Hepatocyte (in vitro differentiated cells): ENCODE results near the gene SMIM22. TPM values are rescaled to one million over a fixed set of nuclear protein-coding genes. Genes with fewer than 3 reads are reported as not detected.

Experiments used
- DNase-seq: peaks from one replicate; pipeline ENCODE4 v3.0.0-alpha.2; 2016; ENCODE audit warnings: low spot score
- H2AFZ ChIP-seq: fragments of 200-600 bp; sonication (generic); 2 replicates; pipeline ENCODE4 v1.6.0; 2016; ENCODE audit warnings: antibody characterized with exemption, mild to moderate bottlenecking
- H3K27ac ChIP-seq: fragments of 200-600 bp; sonication (generic); 2 replicates; pipeline ENCODE4 v1.5.1; 2016; ENCODE audit warnings: mild to moderate bottlenecking
- H3K27me3 ChIP-seq: fragments of 200-600 bp; sonication (generic); 2 replicates; pipeline ENCODE4 v1.6.1; 2016
- H3K36me3 ChIP-seq: fragments of 200-600 bp; sonication (generic); replicated peaks from 2 replicates; pipeline ENCODE4 v1.5.1; 2016; ENCODE audit warnings: low read depth; ENCODE audit not compliant: insufficient read depth
- H3K4me1 ChIP-seq: fragments of 200-600 bp; sonication (generic); 2 replicates; pipeline ENCODE4 v1.5.1; 2016; ENCODE audit warnings: mild to moderate bottlenecking, moderate library complexity; ENCODE audit not compliant: insufficient read depth
- H3K4me2 ChIP-seq: fragments of 200-600 bp; sonication (generic); 2 replicates; pipeline ENCODE4 v1.6.0; 2016
- H3K4me3 ChIP-seq: fragments of 200-600 bp; sonication (generic); 2 replicates; pipeline ENCODE4 v1.5.1; 2016; ENCODE audit warnings: mild to moderate bottlenecking
- H3K79me2 ChIP-seq: fragments of 200-600 bp; sonication (generic); 2 replicates; pipeline ENCODE4 v1.6.0; 2017; ENCODE audit warnings: mild to moderate bottlenecking
- H3K9me2 ChIP-seq: fragments of 200-600 bp; sonication (generic); replicated peaks from 2 replicates; pipeline ENCODE4 v1.6.0; 2017; ENCODE audit warnings: mild to moderate bottlenecking; ENCODE audit not compliant: insufficient read depth
- H3K9me3 ChIP-seq: fragments of 200-600 bp; sonication (generic); 2 replicates; pipeline ENCODE4 v1.5.1; 2016; ENCODE audit warnings: low read depth, mild to moderate bottlenecking
- H4K20me1 ChIP-seq: fragments of 200-600 bp; sonication (generic); 2 replicates; pipeline ENCODE4 v1.6.0; 2016; ENCODE audit warnings: mild to moderate bottlenecking; ENCODE audit not compliant: insufficient read depth, poor library complexity, severe bottlenecking
- EZH2 ChIP-seq: fragments of 200-600 bp; sonication (generic); IDR thresholded peaks from 2 replicates; pipeline ENCODE4 v1.6.1; 2016; ENCODE audit warnings: antibody characterized with exemption, mild to moderate bottlenecking, borderline replicate concordance
- EZH2phosphoT487 ChIP-seq: fragments of 200-600 bp; sonication (generic); IDR thresholded peaks from one replicate; pipeline ENCODE4 v1.6.1; 2018; ENCODE audit warnings: antibody characterized with exemption, mild to moderate bottlenecking, low read depth, moderate library complexity; ENCODE audit not compliant: unreplicated experiment, severe bottlenecking
- WGBS: methylation state at CpG from one replicate; pipeline ENCODE4 v1.1.6; 2016; ENCODE audit warnings: low lambda C conversion rate; ENCODE audit errors: missing lambda C conversion rate; 5-methylcytosine and 5-hydroxymethylcytosine counted together
- polyA plus RNA-seq: library from polyadenylated mRNA; unstranded; fragments of >200 nt; fragmentation: Nextera tagmentation; extraction: Ambion mirVana; gene quantifications from 2 replicates; pipeline ENCODE4 v1.2.1, GENCODE V29; 2016
- total RNA-seq: library from RNA; depleted of rRNA; stranded (reverse); fragments of >200 nt; gene quantifications from 2 replicates; pipeline ENCODE4 v1.2.3, GENCODE V29; 2014
- TF ChIP-seq, protein P1 (sequence below): fragments of 200-600 bp; sonication (generic); IDR thresholded peaks from 2 replicates; pipeline ENCODE4 v1.5.1; 2016; ENCODE audit warnings: antibody characterized with exemption, mild to moderate bottlenecking; ENCODE audit not compliant: poor library complexity

Gene SMIM22
- total and polyA plus RNA-seq, 2 experiments from 2014 or later = 15.1 TPM; not detected in 1

DNA sequence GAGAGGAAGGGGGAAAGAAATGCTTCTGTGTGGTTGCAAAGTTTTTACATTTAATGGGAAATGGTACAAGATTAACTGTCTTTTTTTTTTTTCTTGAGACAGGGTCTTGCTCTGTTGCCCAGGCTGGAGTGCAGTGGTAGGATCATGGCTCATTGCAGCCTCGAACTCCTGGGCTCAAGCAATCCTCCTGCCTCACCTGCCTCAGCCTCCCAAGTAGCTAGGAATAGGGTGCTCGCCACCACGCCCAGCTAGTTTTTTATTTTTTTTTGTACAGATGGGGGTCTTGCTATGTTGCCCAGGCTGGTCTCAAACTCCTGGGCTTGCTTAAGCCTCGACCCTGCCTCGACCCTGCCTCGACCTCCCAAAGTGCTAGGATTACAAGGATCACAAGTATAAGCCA is 11.1 kb downstream of the SMIM22 start:
- no peak overlapping the region for H3K4me2 ChIP-seq
- DNase-seq = no peak
- H3K27ac ChIP-seq = no peak overlapping the region
- H3K36me3 ChIP-seq = no peaks in the 10 kb centered on the region
- H3K4me3 ChIP-seq = no peak overlapping the region
- TF ChIP-seq EZH2 (no peak), EZH2phosphoT487 (no peak)
- TF ChIP-seq, protein P1, sequence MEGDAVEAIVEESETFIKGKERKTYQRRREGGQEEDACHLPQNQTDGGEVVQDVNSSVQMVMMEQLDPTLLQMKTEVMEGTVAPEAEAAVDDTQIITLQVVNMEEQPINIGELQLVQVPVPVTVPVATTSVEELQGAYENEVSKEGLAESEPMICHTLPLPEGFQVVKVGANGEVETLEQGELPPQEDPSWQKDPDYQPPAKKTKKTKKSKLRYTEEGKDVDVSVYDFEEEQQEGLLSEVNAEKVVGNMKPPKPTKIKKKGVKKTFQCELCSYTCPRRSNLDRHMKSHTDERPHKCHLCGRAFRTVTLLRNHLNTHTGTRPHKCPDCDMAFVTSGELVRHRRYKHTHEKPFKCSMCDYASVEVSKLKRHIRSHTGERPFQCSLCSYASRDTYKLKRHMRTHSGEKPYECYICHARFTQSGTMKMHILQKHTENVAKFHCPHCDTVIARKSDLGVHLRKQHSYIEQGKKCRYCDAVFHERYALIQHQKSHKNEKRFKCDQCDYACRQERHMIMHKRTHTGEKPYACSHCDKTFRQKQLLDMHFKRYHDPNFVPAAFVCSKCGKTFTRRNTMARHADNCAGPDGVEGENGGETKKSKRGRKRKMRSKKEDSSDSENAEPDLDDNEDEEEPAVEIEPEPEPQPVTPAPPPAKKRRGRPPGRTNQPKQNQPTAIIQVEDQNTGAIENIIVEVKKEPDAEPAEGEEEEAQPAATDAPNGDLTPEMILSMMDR = no peak
- H3K9me2 ChIP-seq = no peaks in the 10 kb centered on the region
- WGBS = 88% methylated on average over 6 of the region's 6 CpGs
- H2AFZ ChIP-seq = no peak overlapping the region
- H3K4me1 ChIP-seq = peaks cover 18% of the 10 kb centered on the region
- H3K9me3 ChIP-seq = no peaks in the 10 kb centered on the region
- H3K27me3 ChIP-seq = no peaks in the 10 kb centered on the region
- H4K20me1 ChIP-seq = no peaks in the 10 kb centered on the region
- no peaks in the 10 kb centered on the region for H3K79me2 ChIP-seq

GRCh38 chr16:4811242-4811641 is 16.1 kb downstream of the SMIM22 start:
- Histone ChIP-seq H3K79me2 (no peaks in the 10 kb centered on the region), H3K9me3 (no peaks in the 10 kb centered on the region), H3K27ac (no peak overlapping the region), H3K36me3 (no peaks in the 10 kb centered on the region), H4K20me1 (no peaks in the 10 kb centered on the region), H3K4me3 (no peak overlapping the region), H3K4me2 (no peak overlapping the region), H3K9me2 (no peaks in the 10 kb centered on the region), H2AFZ (no peak overlapping the region), H3K27me3 (no peaks in the 10 kb centered on the region), H3K4me1 (no peaks in the 10 kb centered on the region)
- 96% methylated on average over 3 of the region's 3 CpGs for WGBS
- DNase-seq = no peak
- TF ChIP-seq EZH2phosphoT487 (no peak), EZH2 (no peak)
- TF ChIP-seq, protein P1 = no peak

DNA sequence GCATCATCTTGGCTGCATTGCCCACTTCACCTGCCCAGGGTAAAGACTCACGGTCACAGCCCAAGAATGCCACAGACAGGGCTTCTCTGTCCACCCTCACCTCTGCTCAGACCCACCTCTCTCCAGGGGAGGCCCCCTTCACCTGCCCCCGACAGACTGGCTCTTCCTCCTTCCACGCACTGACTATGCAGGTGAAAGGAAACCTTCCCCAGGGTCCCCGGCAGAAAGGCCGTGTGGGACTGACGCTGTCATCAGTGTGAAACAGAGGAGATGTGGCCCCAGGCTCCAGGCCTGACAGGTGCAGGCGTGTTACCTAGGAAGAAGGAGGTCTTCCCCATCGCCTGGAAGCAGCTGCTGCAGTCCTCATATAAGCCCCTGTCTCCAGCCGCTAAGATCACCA is 16.6 kb downstream of the SMIM22 start:
- TF ChIP-seq, protein P1 = no peak
- H3K4me3 ChIP-seq = no peak overlapping the region
- no peaks in the 10 kb centered on the region for H3K9me3 ChIP-seq
- H3K4me1 ChIP-seq = no peaks in the 10 kb centered on the region
- H2AFZ ChIP-seq = no peak overlapping the region
- no peaks in the 10 kb centered on the region for H3K79me2 ChIP-seq
- no peaks in the 10 kb centered on the region for H3K36me3 ChIP-seq
- no peak overlapping the region for H3K27ac ChIP-seq
- H3K4me2 ChIP-seq = no peak overlapping the region
- no peaks in the 10 kb centered on the region for H3K9me2 ChIP-seq
- 94% methylated on average over 9 of the region's 9 CpGs for WGBS
- no peaks in the 10 kb centered on the region for H4K20me1 ChIP-seq
- no peak for DNase-seq
- no peaks in the 10 kb centered on the region for H3K27me3 ChIP-seq
